ENCODE measurements around the gene BBS5.

BBS5 gene

GRCh38 chr2:169511818-169512217, 32.5 kb downstream of the BBS5 start:
- H3F3A ChIP-seq (ENCODE audit: insufficient read depth, low read length), result no peaks in the 10 kb centered on the region
- H3K9me2 ChIP-seq (ENCODE audit: low read depth, low read length), result no peaks in the 10 kb centered on the region
- H3K79me2 ChIP-seq (ENCODE audit: insufficient read depth, low read length), result no peaks in the 10 kb centered on the region
- no peaks in the 10 kb centered on the region for H3K36me3 ChIP-seq (ENCODE audit: insufficient read depth, low read length)
- no peaks in the 10 kb centered on the region for H3K27me3 ChIP-seq (ENCODE audit: insufficient read depth, low read length)
- no peaks in the 10 kb centered on the region for H3K9me3 ChIP-seq (ENCODE audit: low read length)
- no peak overlapping the region for H3K4me2 ChIP-seq (ENCODE audit: low read length)
- no peak overlapping the region for H3K9ac ChIP-seq (ENCODE audit: low read length)
- no peak overlapping the region for H3K4me3 ChIP-seq (ENCODE audit: low read depth, low read length, poor library complexity, severe bottlenecking)
- no peaks in the 10 kb centered on the region for H4K20me1 ChIP-seq (ENCODE audit: insufficient read depth, low read length)
- no peak overlapping the region for H3K27ac ChIP-seq (ENCODE audit: low read depth, low read length, poor library complexity, severe bottlenecking)
- H2AFZ ChIP-seq (ENCODE audit: low read length), result no peak overlapping the region
- H3K4me1 ChIP-seq (ENCODE audit: insufficient read depth, low read length, severe bottlenecking), result no peaks in the 10 kb centered on the region
- TF ChIP-seq EZH2 (IDR thresholded peaks at IDR 0.05; ENCODE audit: borderline replicate concordance, low read length) (no peak), CTCF (IDR thresholded peaks at IDR 0.05; ENCODE audit: low read length) (no peak)

- TF ChIP-seq EZH2 (IDR thresholded peaks at IDR 0.05; ENCODE audit: borderline replicate concordance, low read length), result no peak
- TF ChIP-seq CTCF (IDR thresholded peaks at IDR 0.05; ENCODE audit: low read length), result no peak
- no peak overlapping the region for H2AFZ ChIP-seq (ENCODE audit: low read length)
- H3K27ac ChIP-seq (ENCODE audit: low read depth, low read length, poor library complexity, severe bottlenecking), result no peak overlapping the region
- no peaks in the 10 kb centered on the region for H3F3A ChIP-seq (ENCODE audit: insufficient read depth, low read length)
- H3K4me1 ChIP-seq (ENCODE audit: insufficient read depth, low read length, severe bottlenecking), result no peaks in the 10 kb centered on the region
- H3K9ac ChIP-seq (ENCODE audit: low read length), result no peak overlapping the region
- no peaks in the 10 kb centered on the region for H3K9me2 ChIP-seq (ENCODE audit: low read depth, low read length)
- no peaks in the 10 kb centered on the region for H3K27me3 ChIP-seq (ENCODE audit: insufficient read depth, low read length)
- no peak overlapping the region for H3K4me2 ChIP-seq (ENCODE audit: low read length)
- no peaks in the 10 kb centered on the region for H3K36me3 ChIP-seq (ENCODE audit: insufficient read depth, low read length)
- H3K4me3 ChIP-seq (ENCODE audit: low read depth, low read length, poor library complexity, severe bottlenecking), result no peak overlapping the region
- H3K79me2 ChIP-seq (ENCODE audit: insufficient read depth, low read length), result no peaks in the 10 kb centered on the region
- no peaks in the 10 kb centered on the region for H3K9me3 ChIP-seq (ENCODE audit: low read length)
- H4K20me1 ChIP-seq (ENCODE audit: insufficient read depth, low read length), result no peaks in the 10 kb centered on the region
Measured at GRCh38 chr2:169512525-169512924, 33.2 kb downstream of the BBS5 start.

GRCh38 chr2:169513094-169513493, 33.8 kb downstream of the BBS5 start:
- H3K4me3 ChIP-seq (ENCODE audit: low read depth, low read length, poor library complexity, severe bottlenecking), result no peak overlapping the region
- H3K4me2 ChIP-seq (ENCODE audit: low read length), result no peak overlapping the region
- no peaks in the 10 kb centered on the region for H3K9me3 ChIP-seq (ENCODE audit: low read length)
- no peaks in the 10 kb centered on the region for H3F3A ChIP-seq (ENCODE audit: insufficient read depth, low read length)
- no peaks in the 10 kb centered on the region for H4K20me1 ChIP-seq (ENCODE audit: insufficient read depth, low read length)
- H3K9me2 ChIP-seq (ENCODE audit: low read depth, low read length), result no peaks in the 10 kb centered on the region
- TF ChIP-seq EZH2 (IDR thresholded peaks at IDR 0.05; ENCODE audit: borderline replicate concordance, low read length) (no peak), CTCF (IDR thresholded peaks at IDR 0.05; ENCODE audit: low read length) (no peak)
- H3K4me1 ChIP-seq (ENCODE audit: insufficient read depth, low read length, severe bottlenecking), result no peaks in the 10 kb centered on the region
- H2AFZ ChIP-seq (ENCODE audit: low read length), result no peak overlapping the region
- H3K36me3 ChIP-seq (ENCODE audit: insufficient read depth, low read length), result no peaks in the 10 kb centered on the region
- H3K27me3 ChIP-seq (ENCODE audit: insufficient read depth, low read length), result no peaks in the 10 kb centered on the region
- H3K27ac ChIP-seq (ENCODE audit: low read depth, low read length, poor library complexity, severe bottlenecking), result no peak overlapping the region
- no peaks in the 10 kb centered on the region for H3K79me2 ChIP-seq (ENCODE audit: insufficient read depth, low read length)
- H3K9ac ChIP-seq (ENCODE audit: low read length), result no peak overlapping the region

All from OCI-LY1 (cell line).